CD14-positive monocyte (primary cell): ENCODE measurements around the gene CNTN4. TPM values are rescaled to one million over a fixed set of nuclear protein-coding genes. Genes with fewer than 3 reads are reported as not detected.

Experiments
- DNase-seq, 3 donors: peaks; one replicate each; pipeline ENCODE4 v3.0.0-alpha.2; 2011 to 2022
- H2AFZ ChIP-seq: 2 replicates; pipeline ENCODE4 v1.6.0; 2012; ENCODE audit warnings: mild to moderate bottlenecking, low read depth, low read length, inconsistent platforms; ENCODE audit not compliant: insufficient read depth, poor library complexity, severe bottlenecking
- H3K27ac ChIP-seq, 2 donors: 1 replicate in 1 of 2; 2 replicates in 1 of 2; pipeline ENCODE4 v1.5.1; 2012 to 2013; ENCODE audit warnings: low read length in 2 of 2, control low read depth in 1 of 2, inconsistent platforms in 1 of 2, low read depth in 1 of 2, mild to moderate bottlenecking in 1 of 2
- H3K27me3 ChIP-seq, 2 donors: one replicate each; pipeline versions ENCODE4 v1.6.0 to v1.6.1; 2011 to 2013; ENCODE audit warnings: low read length in 2 of 2; ENCODE audit not compliant: control insufficient read depth in 2 of 2, insufficient read depth in 2 of 2
- H3K36me3 ChIP-seq, 2 donors: replicated peaks in 1 of 2; 1 replicate in 1 of 2; 2 replicates in 1 of 2; pipeline versions ENCODE4 v1.5.1 to v1.6.1; 2012 to 2013; ENCODE audit warnings: low read length in 2 of 2, control low read depth in 1 of 2, inconsistent platforms in 1 of 2, mild to moderate bottlenecking in 1 of 2; ENCODE audit not compliant: insufficient read depth in 2 of 2, control insufficient read depth in 1 of 2
- H3K4me1 ChIP-seq, 2 donors: 1 replicate in 1 of 2; 2 replicates in 1 of 2; pipeline versions ENCODE4 v1.5.1 to v1.6.1; 2012 to 2013; ENCODE audit warnings: low read length in 2 of 2, control low read depth in 1 of 2, inconsistent platforms in 1 of 2, mild to moderate bottlenecking in 1 of 2, moderate library complexity in 1 of 2; ENCODE audit not compliant: insufficient read depth in 2 of 2, control insufficient read depth in 1 of 2
- H3K4me2 ChIP-seq: replicated peaks from 2 replicates; pipeline ENCODE3; 2012; ENCODE audit warnings: low read length, moderate library complexity, mild to moderate bottlenecking; ENCODE audit not compliant: poor library complexity, severe bottlenecking; ENCODE audit errors: extremely low read depth
- H3K4me3 ChIP-seq, 3 experiments: fragments of 200-600 bp in 1 of 3; sonication (generic) in 1 of 3; replicated peaks in 1 of 3; 1 replicate in 2 of 3; 2 replicates in 1 of 3; pipeline ENCODE4 v1.5.1; 2011 to 2013; ENCODE audit warnings: low read length in 3 of 3, mild to moderate bottlenecking in 3 of 3, control low read depth in 2 of 3, low read depth in 2 of 3, inconsistent platforms in 1 of 3, moderate library complexity in 1 of 3
- H3K79me2 ChIP-seq: 2 replicates; pipeline ENCODE4 v1.6.0; 2012; ENCODE audit warnings: mild to moderate bottlenecking, control low read depth, inconsistent platforms, low read length, moderate library complexity; ENCODE audit not compliant: insufficient read depth
- H3K9ac ChIP-seq: 2 replicates; pipeline ENCODE4 v1.6.0; 2017; ENCODE audit warnings: low read length, mild to moderate bottlenecking; ENCODE audit not compliant: insufficient read depth, poor library complexity, severe bottlenecking
- H3K9me3 ChIP-seq, 2 donors: replicated peaks in 1 of 2; 1 replicate in 1 of 2; 2 replicates in 1 of 2; pipeline versions ENCODE4 v1.5.1 to v1.6.1; 2012 to 2013; ENCODE audit warnings: low read length in 2 of 2, control low read depth in 1 of 2; ENCODE audit not compliant: control insufficient read depth in 1 of 2, insufficient read depth in 1 of 2
- H4K20me1 ChIP-seq: 2 replicates; pipeline ENCODE4 v1.6.0; 2012; ENCODE audit warnings: mild to moderate bottlenecking, low read length, control low read depth, moderate library complexity; ENCODE audit not compliant: insufficient read depth
- H3K27ac Mint-ChIP-seq, 7 donors: one replicate each; pipeline ENCODE4 v1.8.0; 2020; ENCODE audit warnings: mild to moderate bottlenecking in 7 of 7, mixed read lengths in 7 of 7, moderate library complexity in 6 of 7, inconsistent platforms in 2 of 7
- H3K27me3 Mint-ChIP-seq, 3 donors: one replicate each; pipeline ENCODE4 v1.8.0; 2021 to 2022; ENCODE audit warnings: low read depth in 3 of 3, mild to moderate bottlenecking in 3 of 3, mixed read lengths in 3 of 3, moderate library complexity in 3 of 3, inconsistent platforms in 1 of 3
- H3K36me3 Mint-ChIP-seq, 2 donors: one replicate each; pipeline ENCODE4 v1.8.0; 2020; ENCODE audit warnings: mixed read lengths in 2 of 2, inconsistent platforms in 1 of 2, mild to moderate bottlenecking in 1 of 2
- H3K4me1 Mint-ChIP-seq: one replicate; pipeline ENCODE4 v1.8.0; 2020; ENCODE audit warnings: mild to moderate bottlenecking, mixed read lengths
- H3K4me3 Mint-ChIP-seq, 2 donors: one replicate each; pipeline ENCODE4 v1.8.0; 2020; ENCODE audit warnings: mild to moderate bottlenecking in 2 of 2, mixed read lengths in 2 of 2, moderate library complexity in 1 of 2
- H3K9me3 Mint-ChIP-seq, 7 donors: one replicate each; pipeline ENCODE4 v1.8.0; 2020 to 2022; ENCODE audit warnings: mixed read lengths in 7 of 7, mild to moderate bottlenecking in 6 of 7, moderate library complexity in 6 of 7, inconsistent platforms in 2 of 7
- WGBS: methylation state at CpG from one replicate; pipeline ENCODE4 v1.1.5; 2013; ENCODE audit warnings: missing lambda C conversion rate; ENCODE audit not compliant: insufficient coverage; 5-methylcytosine and 5-hydroxymethylcytosine counted together
- intact Hi-C, 2 donors: fragments of 100-400 bp; cut with micrococcal nuclease; formaldehyde crosslinking; loops; one replicate each; pipeline versions ENCODE4 v1.15.0 to v1.15.1; 2023
- polyA plus RNA-seq, 3 donors: library from polyadenylated mRNA; depleted of rRNA in 1 of 3; unstranded in 2 of 3; stranded (reverse) in 1 of 3; fragments of 300-500 nt in 2 of 3; fragments of >200 nt in 1 of 3; fragmentation: Illumina TruSeq in 2 of 3; gene quantifications; 1 replicate in 2 of 3; 2 replicates in 1 of 3; pipeline ENCODE4 v1.2.3, GENCODE V29; 2012 to 2021
- TF ChIP-seq, protein P1 (sequence below): fragments of 200-600 bp; IDR thresholded peaks from one replicate; pipeline ENCODE4 v1.8.0; 2022; ENCODE audit warnings: antibody characterized with exemption, mild to moderate bottlenecking

Gene CNTN4
- polyA plus RNA-seq, 3 donors = not detected

GRCh38 chr3:2807514-2807913, 708.8 kb downstream of the CNTN4 start:
- Histone ChIP-seq H3K79me2 (no peaks in the 10 kb centered on the region), H3K27ac (no peak overlapping the region), H3K4me1 (no peaks in the 10 kb centered on the region), H3K9ac (no peak overlapping the region), H3K9me3 (peaks cover 5 to 22% of the 10 kb centered on the region in 2 donors), H3K27me3 (no peaks in the 10 kb centered on the region), H3K4me2 (no peak overlapping the region), H3K36me3 (no peaks in the 10 kb centered on the region), H3K4me3 (no peak overlapping the region), H2AFZ (no peak overlapping the region), H4K20me1 (no peaks in the 10 kb centered on the region)
- peaks cover 0 to 1% (median 0%) of the 10 kb centered on the region in 3 donors for H3K27me3 Mint-ChIP-seq
- DNase-seq = no peak
- H3K9me3 Mint-ChIP-seq = peaks cover 5 to 19% (median 7%) of the 10 kb centered on the region in 7 donors
- no peak overlapping the region for H3K27ac Mint-ChIP-seq
- H3K36me3 Mint-ChIP-seq = no peaks in the 10 kb centered on the region
- no peaks in the 10 kb centered on the region for H3K4me1 Mint-ChIP-seq
- H3K4me3 Mint-ChIP-seq = no peak overlapping the region
- intact Hi-C loops = no loop called here
- TF ChIP-seq, protein P1, sequence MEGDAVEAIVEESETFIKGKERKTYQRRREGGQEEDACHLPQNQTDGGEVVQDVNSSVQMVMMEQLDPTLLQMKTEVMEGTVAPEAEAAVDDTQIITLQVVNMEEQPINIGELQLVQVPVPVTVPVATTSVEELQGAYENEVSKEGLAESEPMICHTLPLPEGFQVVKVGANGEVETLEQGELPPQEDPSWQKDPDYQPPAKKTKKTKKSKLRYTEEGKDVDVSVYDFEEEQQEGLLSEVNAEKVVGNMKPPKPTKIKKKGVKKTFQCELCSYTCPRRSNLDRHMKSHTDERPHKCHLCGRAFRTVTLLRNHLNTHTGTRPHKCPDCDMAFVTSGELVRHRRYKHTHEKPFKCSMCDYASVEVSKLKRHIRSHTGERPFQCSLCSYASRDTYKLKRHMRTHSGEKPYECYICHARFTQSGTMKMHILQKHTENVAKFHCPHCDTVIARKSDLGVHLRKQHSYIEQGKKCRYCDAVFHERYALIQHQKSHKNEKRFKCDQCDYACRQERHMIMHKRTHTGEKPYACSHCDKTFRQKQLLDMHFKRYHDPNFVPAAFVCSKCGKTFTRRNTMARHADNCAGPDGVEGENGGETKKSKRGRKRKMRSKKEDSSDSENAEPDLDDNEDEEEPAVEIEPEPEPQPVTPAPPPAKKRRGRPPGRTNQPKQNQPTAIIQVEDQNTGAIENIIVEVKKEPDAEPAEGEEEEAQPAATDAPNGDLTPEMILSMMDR = no peak
- no CpG with 5 or more reads among the region's 1 CpG for WGBS

DNA sequence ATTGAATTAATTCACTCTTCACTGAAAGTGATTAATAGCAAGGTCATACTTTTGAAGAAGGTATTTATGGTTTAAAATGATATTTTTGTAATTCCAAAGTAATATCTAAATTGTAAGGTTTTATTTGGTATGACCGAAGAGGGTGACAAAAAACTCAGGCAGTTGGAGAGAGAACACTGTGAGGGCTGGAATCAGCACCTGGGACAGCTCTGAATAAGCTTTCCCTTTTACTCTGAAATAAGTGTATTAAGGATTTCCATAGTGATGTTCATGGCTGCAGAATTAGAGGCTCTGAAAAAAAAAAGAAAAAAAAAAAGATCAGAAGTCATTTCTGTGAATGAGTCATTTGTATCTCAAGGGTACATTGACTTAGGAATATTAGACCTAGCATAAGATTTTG, 712.1 kb downstream of the CNTN4 start:
- TF ChIP-seq, protein P1 = no peak
- no peak overlapping the region for H3K9ac ChIP-seq
- H3K27ac Mint-ChIP-seq = no peak overlapping the region
- no peaks in the 10 kb centered on the region for H3K4me1 Mint-ChIP-seq
- no peak overlapping the region for H3K4me3 Mint-ChIP-seq
- no peak overlapping the region for H3K4me3 ChIP-seq
- H2AFZ ChIP-seq = no peak overlapping the region
- H3K27ac ChIP-seq = no peak overlapping the region
- no peaks in the 10 kb centered on the region for H3K27me3 ChIP-seq
- no peaks in the 10 kb centered on the region for H3K36me3 ChIP-seq
- H3K4me1 ChIP-seq = no peaks in the 10 kb centered on the region
- H4K20me1 ChIP-seq = no peaks in the 10 kb centered on the region
- intact Hi-C loops = no loop called here
- H3K9me3 ChIP-seq = peaks cover 5 to 16% of the 10 kb centered on the region in 2 donors
- H3K27me3 Mint-ChIP-seq = peaks cover 0 to 1% (median 0%) of the 10 kb centered on the region in 3 donors
- H3K36me3 Mint-ChIP-seq = no peaks in the 10 kb centered on the region
- H3K79me2 ChIP-seq = no peaks in the 10 kb centered on the region
- no peak for DNase-seq
- WGBS = no CpG with 5 or more reads among the region's 1 CpG
- H3K9me3 Mint-ChIP-seq = peaks cover 2 to 16% (median 6%) of the 10 kb centered on the region in 7 donors
- H3K4me2 ChIP-seq = no peak overlapping the region
